ENCODE data around the gene PRSS35. TPM values are rescaled to one million over a fixed set of nuclear protein-coding genes. Genes with fewer than 3 reads are reported as not detected.
"Not testable (repeated sequence)": the region's sequence is repeated elsewhere in the genome, so short reads cannot be mapped to it uniquely, and the experiment has no call there.

Gene PRSS35, protein sequence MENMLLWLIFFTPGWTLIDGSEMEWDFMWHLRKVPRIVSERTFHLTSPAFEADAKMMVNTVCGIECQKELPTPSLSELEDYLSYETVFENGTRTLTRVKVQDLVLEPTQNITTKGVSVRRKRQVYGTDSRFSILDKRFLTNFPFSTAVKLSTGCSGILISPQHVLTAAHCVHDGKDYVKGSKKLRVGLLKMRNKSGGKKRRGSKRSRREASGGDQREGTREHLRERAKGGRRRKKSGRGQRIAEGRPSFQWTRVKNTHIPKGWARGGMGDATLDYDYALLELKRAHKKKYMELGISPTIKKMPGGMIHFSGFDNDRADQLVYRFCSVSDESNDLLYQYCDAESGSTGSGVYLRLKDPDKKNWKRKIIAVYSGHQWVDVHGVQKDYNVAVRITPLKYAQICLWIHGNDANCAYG
- 1.4 TPM for polyA plus RNA-seq (2013, experiment 1 of 2; ENCODE audit: insufficient read length)
- polyA plus RNA-seq (2013, experiment 2 of 2; ENCODE audit: insufficient read length), result 1.4 TPM

- DNase-seq, result peak; percentile 41
These were observed at the start of gene PRSS35 for GRCh38 chr6:83511901-83512681. Gene PRSS35 (plus strand): TSS chr6:83512534. CDS start chr6:83523442, 10,908 bp downstream.

DNA sequence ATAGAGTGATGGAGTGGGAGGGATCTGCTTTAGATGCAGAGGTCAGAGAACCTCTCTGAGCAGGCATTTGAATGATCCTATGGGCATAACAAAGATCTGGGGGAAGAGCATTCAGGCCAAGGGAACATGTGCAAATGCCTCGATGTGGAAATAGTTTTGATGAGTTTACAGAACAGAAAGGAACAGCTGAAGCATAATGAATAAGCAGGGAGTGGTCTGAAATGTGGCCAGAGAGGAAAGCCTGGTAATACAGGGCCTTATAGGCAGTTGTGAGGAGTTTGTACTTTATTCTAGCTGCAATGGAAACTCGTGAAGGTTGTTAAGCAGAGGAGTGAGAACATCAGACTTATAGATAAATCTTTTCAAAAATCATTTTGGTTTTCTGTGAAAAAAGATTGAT lies 48.4 kb upstream of the PRSS35 start:
- no peak for DNase-seq

DNA sequence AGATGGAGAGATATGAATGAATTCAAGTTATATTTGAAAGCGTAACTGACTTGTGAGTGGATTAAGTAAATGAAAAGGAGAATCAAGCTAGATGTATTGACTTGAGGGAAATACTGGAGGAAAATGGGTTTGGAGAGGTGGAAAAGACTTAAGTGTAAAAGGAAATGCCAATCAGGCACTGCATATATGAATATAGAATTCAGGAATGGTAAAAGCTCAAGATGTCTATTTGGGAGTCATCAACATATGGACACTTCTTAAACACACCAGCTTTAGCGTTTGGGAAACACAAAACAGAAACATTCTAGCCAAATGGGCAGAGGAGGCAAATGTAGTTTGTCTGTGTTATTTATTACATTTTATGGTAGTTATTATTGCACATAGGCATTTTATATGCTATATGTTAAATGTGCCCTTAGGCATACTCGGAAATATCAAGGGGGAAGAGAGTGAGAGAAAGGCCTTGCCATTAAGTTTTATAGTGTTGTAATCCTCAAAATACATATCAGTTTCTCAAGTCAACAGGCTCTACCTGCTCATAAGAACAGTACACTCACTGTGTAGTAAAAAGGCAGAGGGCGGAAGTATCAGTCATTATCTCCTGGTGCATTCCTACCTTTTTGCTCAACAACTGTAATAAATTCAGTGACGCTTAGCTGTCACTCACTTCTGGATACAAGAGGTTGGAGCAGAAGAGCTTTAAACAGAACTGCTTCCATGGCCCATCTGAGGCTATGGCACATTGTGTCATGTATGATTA lies 47.8 kb upstream of the PRSS35 start:
- DNase-seq, result no peak

- no peak for DNase-seq
These were observed 46.0 kb upstream of the PRSS35 start for GRCh38 chr6:83466328-83466727.

DNA sequence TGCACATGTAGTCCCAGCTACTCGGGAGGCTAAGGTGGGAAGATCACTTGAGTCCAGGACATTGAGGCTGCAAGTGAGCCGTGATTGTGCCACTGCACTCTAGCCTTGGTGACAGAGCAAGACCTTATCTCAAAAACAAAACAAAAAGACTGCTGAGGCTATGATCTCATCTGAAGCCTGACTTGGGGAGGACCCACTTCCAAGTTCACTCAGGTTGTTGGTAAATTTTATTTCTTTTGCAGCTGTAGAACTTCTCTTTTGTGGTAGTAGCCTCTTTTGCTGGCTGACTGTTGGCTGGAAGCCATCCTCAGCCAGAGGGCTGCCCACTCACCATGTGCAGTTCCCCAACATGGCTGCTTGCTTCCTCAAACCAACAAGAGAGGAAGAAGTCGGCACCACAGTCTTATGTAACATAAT lies 44.7 kb upstream of the PRSS35 start:
- DNase-seq, result no peak

DNA sequence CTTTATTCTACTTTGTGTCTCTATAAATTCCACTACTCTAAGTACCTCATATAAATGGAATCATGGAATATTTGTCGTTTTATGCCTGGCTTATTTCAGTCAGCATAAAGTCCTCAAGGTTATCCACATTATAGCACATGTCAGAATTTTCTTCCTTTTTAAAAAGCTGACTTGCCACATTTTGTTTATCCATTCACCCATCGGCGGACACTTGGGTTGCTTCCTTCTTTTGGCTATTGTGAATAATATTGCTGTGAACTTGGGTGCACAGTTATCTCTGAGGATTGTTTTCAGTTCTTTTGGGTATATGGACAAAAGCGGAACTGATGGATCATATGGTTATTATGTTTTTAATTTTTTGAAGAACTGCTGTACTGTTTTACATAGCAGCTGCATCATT lies 42.3 kb upstream of the PRSS35 start:
- no peak for DNase-seq

- DNase-seq, result no peak
These were observed 41.7 kb upstream of the PRSS35 start for GRCh38 chr6:83470587-83470986.

GRCh38 chr6:83472767-83473166 lies 39.6 kb upstream of the PRSS35 start:
- no peak for DNase-seq

DNA sequence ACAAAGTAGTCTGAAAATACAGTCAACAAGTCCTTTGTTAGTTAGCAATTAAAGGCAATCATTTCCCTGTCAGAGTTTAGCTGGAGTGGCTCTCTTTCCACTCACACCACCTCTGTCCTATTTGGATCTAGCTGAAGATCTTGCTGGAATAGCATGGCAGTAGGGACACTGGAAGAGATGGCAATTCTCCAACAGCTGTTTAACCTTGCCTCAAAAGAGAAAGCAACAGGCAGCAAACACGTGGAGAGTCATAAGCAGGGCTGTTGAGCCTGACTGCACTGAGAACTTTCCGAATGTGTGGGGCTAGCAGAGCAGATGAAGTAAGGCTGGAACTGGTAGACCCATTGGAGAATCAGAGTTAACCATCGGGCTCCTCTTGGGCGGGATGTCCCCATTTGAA lies 38.0 kb upstream of the PRSS35 start:
- DNase-seq, result no peak

DNA sequence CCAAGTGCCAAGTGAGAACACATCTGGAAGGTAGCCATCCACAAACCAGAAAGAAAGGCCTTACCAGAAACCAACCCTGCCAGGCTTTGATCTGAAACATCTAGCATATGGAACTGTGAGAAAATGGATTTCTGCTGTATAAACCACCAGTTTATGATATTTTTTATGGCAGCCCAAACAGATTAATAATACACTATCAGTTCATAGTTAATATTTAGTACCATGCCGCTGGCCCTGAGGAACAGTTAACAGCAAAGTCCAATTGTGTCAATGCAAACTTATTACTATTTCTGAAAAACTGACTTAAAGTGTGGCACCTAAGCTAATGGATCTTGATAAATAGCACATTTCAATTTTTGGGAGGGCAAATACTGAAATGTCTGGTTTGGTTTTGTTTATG lies 35.4 kb upstream of the PRSS35 start:
- DNase-seq, result no peak

- DNase-seq, result no peak
These were observed 32.9 kb upstream of the PRSS35 start for GRCh38 chr6:83479389-83479788.

GRCh38 chr6:83480470-83480869 lies 31.9 kb upstream of the PRSS35 start:
- no peak for DNase-seq

- DNase-seq, result not testable (repeated sequence)
These were observed 30.4 kb upstream of the PRSS35 start for GRCh38 chr6:83481938-83482337.

DNA sequence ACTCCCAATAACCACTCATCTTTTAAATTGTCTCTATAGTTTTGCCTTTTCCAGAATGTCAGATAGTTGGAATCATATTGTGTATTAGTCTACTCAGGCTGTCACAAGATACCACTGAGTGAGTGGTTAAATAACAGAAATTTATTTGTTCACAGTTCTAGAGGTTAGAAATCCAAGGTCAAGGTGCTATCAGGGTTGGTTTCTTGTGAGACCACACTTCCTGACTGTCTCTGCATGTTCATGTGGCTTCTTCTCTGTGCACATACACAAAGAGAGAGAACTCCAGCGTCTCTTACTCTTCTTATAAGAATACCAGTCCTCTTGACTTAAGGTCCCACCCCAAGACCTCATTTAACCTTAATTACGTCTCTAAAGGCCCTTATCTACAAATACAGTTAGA lies 23.9 kb upstream of the PRSS35 start:
- no peak for DNase-seq

GRCh38 chr6:83488861-83489260 lies 23.5 kb upstream of the PRSS35 start:
- no peak for DNase-seq

GRCh38 chr6:83490217-83490807 lies 22.0 kb upstream of the PRSS35 start:
- no peak for DNase-seq

DNA sequence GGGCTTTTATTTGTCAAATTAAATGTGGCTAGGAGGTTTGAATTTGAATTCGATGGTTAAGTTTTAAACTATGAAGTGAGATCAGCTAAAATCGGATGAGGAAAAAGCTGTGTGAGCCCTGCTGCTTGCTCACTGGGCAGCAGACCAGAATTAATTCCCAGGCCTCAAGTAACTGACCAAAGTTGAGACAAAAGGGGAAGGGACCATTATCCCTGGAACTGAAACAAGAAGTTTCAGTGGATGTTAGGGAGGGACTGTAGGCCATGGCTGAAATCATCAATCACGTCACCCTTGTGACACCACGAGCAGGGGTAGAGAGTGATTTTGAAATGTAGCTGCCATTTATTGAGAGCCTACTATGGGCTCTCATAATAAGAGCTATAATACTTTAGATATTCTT lies 7.0 kb upstream of the PRSS35 start:
- DNase-seq, result no peak

GRCh38 chr6:83509441-83509840 lies 2.9 kb upstream of the PRSS35 start:
- no peak for DNase-seq

DNA sequence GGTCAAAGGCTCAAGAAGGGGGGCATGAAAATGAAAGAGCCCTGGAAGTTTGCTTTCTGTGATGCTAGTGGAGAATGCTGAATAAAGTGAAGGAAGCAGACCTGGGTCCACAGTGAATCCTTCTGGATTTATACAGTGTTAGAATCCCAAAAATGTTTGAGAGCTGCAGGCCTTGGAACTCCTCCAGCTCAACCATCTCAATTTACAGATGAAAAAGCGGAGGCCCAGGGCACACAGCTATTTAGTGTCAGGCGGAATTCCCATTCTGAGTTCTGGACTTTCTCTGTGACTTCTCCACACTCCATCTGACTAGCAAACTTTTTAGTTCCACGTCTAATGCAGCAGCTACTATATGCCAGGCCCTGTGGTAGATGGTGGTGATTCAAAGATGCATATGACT lies 1.5 kb upstream of the PRSS35 start:
- no peak for DNase-seq

- no peak for DNase-seq
These were observed 1.1 kb upstream of the PRSS35 start for GRCh38 chr6:83511266-83511665.

DNA sequence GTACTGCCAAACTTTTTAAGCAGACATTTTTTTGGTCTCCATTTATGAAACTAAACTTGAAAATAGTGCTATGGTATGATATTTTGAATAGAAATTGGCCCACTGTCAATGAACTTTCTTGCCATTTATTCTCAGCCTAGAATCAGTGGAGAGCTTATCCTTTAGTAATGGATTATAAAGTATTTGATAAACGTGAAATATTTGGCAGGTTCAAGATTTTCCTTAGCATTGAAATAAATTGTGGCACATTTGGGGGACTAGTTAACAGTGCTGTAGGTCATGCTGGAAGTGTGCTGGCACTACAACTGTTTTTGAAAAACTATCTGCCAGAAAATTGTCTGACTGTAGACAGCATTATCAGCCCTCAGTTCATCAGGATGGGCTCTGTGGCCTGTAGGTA lies 2.1 kb downstream of the PRSS35 start:
- DNase-seq, result no peak

GRCh38 chr6:83514866-83515466 lies 2.6 kb downstream of the PRSS35 start:
- DNase-seq, result peak; percentile 53

All from fibroblast of skin of abdomen (primary cell).